ENCODE results near the gene LUC7L3. TPM values are rescaled to one million over a fixed set of nuclear protein-coding genes. Genes with fewer than 3 reads are reported as not detected.

Gene LUC7L3
- total RNA-seq, 1 experiment from 2014 or later = 108 TPM

DNA sequence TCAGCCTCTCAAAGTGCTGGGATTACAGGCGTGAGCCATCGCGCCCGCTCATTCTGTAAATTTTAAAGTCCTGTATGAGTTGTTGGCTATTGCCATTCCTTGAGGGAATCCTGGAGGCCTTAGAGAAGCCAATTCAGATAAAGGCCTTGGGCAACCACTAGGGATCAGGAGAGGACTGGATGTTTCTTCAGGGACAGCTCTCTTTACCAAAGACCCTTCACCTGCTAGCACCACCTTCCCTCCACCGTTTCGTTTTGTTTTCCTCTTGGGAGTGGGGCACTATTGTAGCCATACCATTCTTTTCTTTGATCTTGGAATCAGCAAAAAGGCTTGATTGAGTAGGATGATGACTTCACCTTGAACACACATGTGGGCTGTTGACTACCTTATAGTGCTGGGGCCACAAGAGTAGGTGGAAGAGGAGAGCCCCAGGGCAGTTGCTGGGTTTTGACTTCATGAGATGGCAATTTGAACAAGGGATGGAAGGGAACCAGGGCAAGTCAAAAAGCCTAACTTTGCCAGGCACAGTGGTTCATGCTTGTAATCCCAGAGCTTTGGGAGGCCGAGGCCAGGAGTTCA lies 54.9 kb downstream of the LUC7L3 start:
- H3K36me3 Mint-ChIP-seq (ENCODE audit: insufficient read depth, unreplicated experiment) = no peaks in the 10 kb centered on the region
- no peak overlapping the region for H3K4me3 Mint-ChIP-seq (ENCODE audit: unreplicated experiment)
- no peaks in the 10 kb centered on the region for H3K4me1 Mint-ChIP-seq (ENCODE audit: insufficient read depth, unreplicated experiment)
- H3K27ac Mint-ChIP-seq (ENCODE audit: low read depth, unreplicated experiment) = no peak overlapping the region
- ChIA-PET CTCF (interaction anchor here (0.6 to 1.2 kb wide), 4 partner anchors 60 to 114 kb away, joined by 3 to 4 read pairs (median 4); no protein-coding TSS in a partner anchor), POLR2A (no interaction called here)
- H3K27me3 Mint-ChIP-seq (ENCODE audit: insufficient read depth, unreplicated experiment) = no peaks in the 10 kb centered on the region
- no peaks in the 10 kb centered on the region for H3K9me3 Mint-ChIP-seq (ENCODE audit: unreplicated experiment)
- BruUV-seq (replicated peaks) = no TSS peak
- TF ChIP-seq, protein P1, sequence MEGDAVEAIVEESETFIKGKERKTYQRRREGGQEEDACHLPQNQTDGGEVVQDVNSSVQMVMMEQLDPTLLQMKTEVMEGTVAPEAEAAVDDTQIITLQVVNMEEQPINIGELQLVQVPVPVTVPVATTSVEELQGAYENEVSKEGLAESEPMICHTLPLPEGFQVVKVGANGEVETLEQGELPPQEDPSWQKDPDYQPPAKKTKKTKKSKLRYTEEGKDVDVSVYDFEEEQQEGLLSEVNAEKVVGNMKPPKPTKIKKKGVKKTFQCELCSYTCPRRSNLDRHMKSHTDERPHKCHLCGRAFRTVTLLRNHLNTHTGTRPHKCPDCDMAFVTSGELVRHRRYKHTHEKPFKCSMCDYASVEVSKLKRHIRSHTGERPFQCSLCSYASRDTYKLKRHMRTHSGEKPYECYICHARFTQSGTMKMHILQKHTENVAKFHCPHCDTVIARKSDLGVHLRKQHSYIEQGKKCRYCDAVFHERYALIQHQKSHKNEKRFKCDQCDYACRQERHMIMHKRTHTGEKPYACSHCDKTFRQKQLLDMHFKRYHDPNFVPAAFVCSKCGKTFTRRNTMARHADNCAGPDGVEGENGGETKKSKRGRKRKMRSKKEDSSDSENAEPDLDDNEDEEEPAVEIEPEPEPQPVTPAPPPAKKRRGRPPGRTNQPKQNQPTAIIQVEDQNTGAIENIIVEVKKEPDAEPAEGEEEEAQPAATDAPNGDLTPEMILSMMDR (IDR thresholded peaks at IDR 0.05; ENCODE audit: unreplicated experiment) = no peak
- no peak for DNase-seq (ENCODE audit: unreplicated experiment)
- intact Hi-C loops (cut with micrococcal nuclease) = no loop called here

DNA sequence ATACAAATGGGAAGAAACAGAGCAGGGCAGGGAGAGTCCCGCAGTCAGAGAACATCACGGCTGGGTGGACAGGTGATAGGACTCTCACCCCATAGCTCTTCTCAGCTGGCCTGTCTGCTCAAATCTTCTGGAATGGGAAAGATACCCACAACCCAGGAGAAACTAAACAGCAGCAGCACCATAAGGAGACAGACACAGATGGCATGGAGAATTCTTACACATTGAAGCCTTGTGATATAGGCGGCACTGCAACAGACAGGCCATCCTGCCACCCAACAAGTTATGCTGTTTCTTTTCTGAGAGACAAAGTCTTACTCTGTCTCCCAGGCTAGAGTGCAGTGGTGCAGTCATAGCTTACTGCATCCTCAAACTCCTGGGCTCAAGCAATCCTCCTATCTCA lies 56.5 kb downstream of the LUC7L3 start:
- ChIA-PET POLR2A (interaction anchor here (1.4 kb wide), 1 partner anchor 10 kb away, joined by 3 read pairs; no protein-coding TSS in a partner anchor), CTCF (interaction anchor here (0.6 to 2.2 kb wide), 5 partner anchors 14 to 414 kb away, joined by 3 to 14 read pairs (median 3); no protein-coding TSS in a partner anchor)
- Mint-ChIP-seq H3K9me3 (ENCODE audit: unreplicated experiment) (no peaks in the 10 kb centered on the region), H3K27ac (ENCODE audit: low read depth, unreplicated experiment) (no peak overlapping the region), H3K27me3 (ENCODE audit: insufficient read depth, unreplicated experiment) (no peaks in the 10 kb centered on the region), H3K36me3 (ENCODE audit: insufficient read depth, unreplicated experiment) (no peaks in the 10 kb centered on the region), H3K4me1 (ENCODE audit: insufficient read depth, unreplicated experiment) (no peaks in the 10 kb centered on the region), H3K4me3 (ENCODE audit: unreplicated experiment) (no peak overlapping the region)
- intact Hi-C loops (cut with micrococcal nuclease) = no loop called here
- BruUV-seq (replicated peaks) = no TSS peak
- no peak for DNase-seq (ENCODE audit: unreplicated experiment)
- TF ChIP-seq, protein P1 (IDR thresholded peaks at IDR 0.05; ENCODE audit: unreplicated experiment) = no peak

DNA sequence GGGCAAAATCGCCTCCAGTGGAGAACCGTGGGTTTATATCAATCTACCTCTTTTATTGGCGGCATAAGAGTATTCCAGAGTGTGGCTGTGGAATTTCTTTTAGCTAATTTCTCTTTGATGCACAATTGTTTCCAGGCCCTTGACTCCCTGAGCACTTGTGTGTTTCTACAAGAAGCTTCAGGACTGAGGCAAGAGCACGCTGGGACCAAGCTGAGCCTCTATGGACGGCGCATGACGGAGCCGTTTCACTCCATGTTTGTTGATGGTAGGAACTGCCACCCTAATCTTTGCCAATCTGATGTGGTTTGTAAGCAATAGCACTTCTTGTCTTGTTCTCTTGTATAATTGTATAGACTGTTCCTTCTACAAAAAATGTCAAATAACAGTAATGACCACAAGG lies 59.1 kb downstream of the LUC7L3 start:
- CTCF ChIA-PET = interaction anchor here (0.6 to 10.9 kb wide), 3 partner anchors 37 to 73 kb away, joined by 4 to 320 read pairs (median 14); no protein-coding TSS in a partner anchor
- H3K9me3 Mint-ChIP-seq (ENCODE audit: unreplicated experiment) = no peaks in the 10 kb centered on the region
- intact Hi-C loops (cut with micrococcal nuclease) = no loop called here
- no peak overlapping the region for H3K27ac Mint-ChIP-seq (ENCODE audit: low read depth, unreplicated experiment)
- DNase-seq (ENCODE audit: unreplicated experiment) = no peak
- no peaks in the 10 kb centered on the region for H3K4me1 Mint-ChIP-seq (ENCODE audit: insufficient read depth, unreplicated experiment)
- H3K4me3 Mint-ChIP-seq (ENCODE audit: unreplicated experiment) = no peak overlapping the region
- no peaks in the 10 kb centered on the region for H3K36me3 Mint-ChIP-seq (ENCODE audit: insufficient read depth, unreplicated experiment)
- no peaks in the 10 kb centered on the region for H3K27me3 Mint-ChIP-seq (ENCODE audit: insufficient read depth, unreplicated experiment)
- POLR2A ChIA-PET = interaction anchor here (0.7 kb wide), 2 partner anchors 20 to 178 kb away, joined by 3 read pairs; no protein-coding TSS in a partner anchor
- TF ChIP-seq, protein P1 (IDR thresholded peaks at IDR 0.05; ENCODE audit: unreplicated experiment) = no peak
- BruUV-seq (replicated peaks) = no TSS peak

DNA sequence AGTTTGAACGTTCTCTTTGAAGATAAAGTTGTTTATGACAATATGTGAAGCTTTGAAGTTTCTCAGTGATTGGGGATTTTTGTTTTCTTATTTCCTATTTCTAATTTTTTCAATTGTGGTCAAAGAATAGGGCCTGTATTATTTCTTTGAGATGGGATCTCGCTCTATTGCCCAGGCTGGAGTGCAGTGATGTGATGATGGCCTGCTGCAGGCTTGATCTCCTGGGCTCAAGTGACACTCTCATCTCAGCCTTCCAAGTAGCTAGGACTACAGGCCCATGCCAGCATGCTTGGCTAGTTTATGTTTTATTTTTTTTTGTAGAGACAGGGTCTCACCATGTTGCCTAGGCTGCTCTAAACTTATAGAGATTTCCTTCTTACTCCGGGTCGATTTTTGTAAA lies 59.6 kb downstream of the LUC7L3 start:
- Mint-ChIP-seq H3K36me3 (ENCODE audit: insufficient read depth, unreplicated experiment) (no peaks in the 10 kb centered on the region), H3K27ac (ENCODE audit: low read depth, unreplicated experiment) (no peak overlapping the region), H3K4me3 (ENCODE audit: unreplicated experiment) (no peak overlapping the region), H3K27me3 (ENCODE audit: insufficient read depth, unreplicated experiment) (no peaks in the 10 kb centered on the region), H3K4me1 (ENCODE audit: insufficient read depth, unreplicated experiment) (no peaks in the 10 kb centered on the region), H3K9me3 (ENCODE audit: unreplicated experiment) (no peaks in the 10 kb centered on the region)
- no peak for DNase-seq (ENCODE audit: unreplicated experiment)
- ChIA-PET CTCF (interaction anchor here (0.6 to 10.9 kb wide), 3 partner anchors 37 to 73 kb away, joined by 4 to 320 read pairs (median 14); no protein-coding TSS in a partner anchor), POLR2A (no interaction called here)
- intact Hi-C loops (cut with micrococcal nuclease) = no loop called here
- TF ChIP-seq, protein P1 (IDR thresholded peaks at IDR 0.05; ENCODE audit: unreplicated experiment) = no peak
- no TSS peak for BruUV-seq (replicated peaks)

Data from MCF 10A (cell line).